Measurements from ENCODE around the gene PCDHB9. TPM values are rescaled to one million over a fixed set of nuclear protein-coding genes. Genes with fewer than 3 reads are reported as not detected.
"Not testable (repeated sequence)": the region's sequence is repeated elsewhere in the genome, so short reads cannot be mapped to it uniquely, and the experiment has no call there.

Gene PCDHB9
- total RNA-seq, 1 experiment from 2014 or later: 0.07 TPM

DNA sequence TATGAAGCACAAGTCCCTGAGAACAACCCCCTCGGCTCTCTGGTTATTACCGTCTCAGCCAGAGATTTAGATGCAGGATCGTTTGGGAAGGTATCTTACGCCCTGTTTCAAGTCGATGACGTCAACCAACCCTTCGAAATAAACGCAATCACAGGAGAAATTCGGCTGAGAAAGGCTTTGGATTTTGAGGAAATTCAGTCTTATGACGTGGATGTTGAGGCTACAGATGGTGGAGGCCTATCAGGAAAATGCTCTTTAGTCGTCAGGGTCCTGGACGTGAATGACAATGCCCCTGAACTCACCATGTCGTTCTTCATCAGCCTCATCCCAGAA, 36.0 kb upstream of the PCDHB9 start:
- CTCF ChIA-PET: no interaction called here
- Histone ChIP-seq H3K9me3 (ENCODE audit: control insufficient read depth in 1 of 2, insufficient read depth in 1 of 2, low read depth in 1 of 2, low read length in 2 of 2) (no peaks in the 10 kb centered on the region; a peak in 1 of 4 replicates), H3K79me2 (ENCODE audit: insufficient read depth, low read length) (no peaks in the 10 kb centered on the region), H3K27ac (ENCODE audit: low read depth, low read length) (no peak overlapping the region), H4K20me1 (ENCODE audit: insufficient read depth) (no peaks in the 10 kb centered on the region), H3K4me1 (ENCODE audit: control insufficient read depth in 1 of 2, insufficient read depth in 2 of 2, low read length in 2 of 2) (no peaks in the 10 kb centered on the region), H3K9ac (ENCODE audit: low read length) (no peak overlapping the region), H3K4me2 (ENCODE audit: low read length) (no peak overlapping the region), H2AFZ (ENCODE audit: low read depth, low read length, poor library complexity, severe bottlenecking) (no peak overlapping the region), H3K4me3 (replicated peaks in 1 of 2; ENCODE audit: low read depth in 1 of 2, low read length in 2 of 2) (no peak overlapping the region), H3K9me2 (ENCODE audit: insufficient read depth) (no peaks in the 10 kb centered on the region), H3K36me3 (ENCODE audit: control insufficient read depth in 1 of 2, insufficient read depth in 2 of 2, low read length in 2 of 2) (no peaks in the 10 kb centered on the region), H3K27me3 (ENCODE audit: insufficient read depth, low read length) (no peaks in the 10 kb centered on the region)
- TF ChIP-seq TCF7L2 (IDR thresholded peaks at IDR 0.05; ENCODE audit: borderline replicate concordance, extremely low read depth, insufficient read depth, insufficient read length): no peak
- TF ChIP-seq, protein P1, sequence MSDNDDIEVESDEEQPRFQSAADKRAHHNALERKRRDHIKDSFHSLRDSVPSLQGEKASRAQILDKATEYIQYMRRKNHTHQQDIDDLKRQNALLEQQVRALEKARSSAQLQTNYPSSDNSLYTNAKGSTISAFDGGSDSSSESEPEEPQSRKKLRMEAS (IDR thresholded peaks at IDR 0.05): no peak
- no peak for TF ChIP-seq YY1 (IDR thresholded peaks at IDR 0.05; ENCODE audit: extremely low read depth, insufficient replicate concordance, low read depth, low read length)
- TF ChIP-seq, protein P2, sequence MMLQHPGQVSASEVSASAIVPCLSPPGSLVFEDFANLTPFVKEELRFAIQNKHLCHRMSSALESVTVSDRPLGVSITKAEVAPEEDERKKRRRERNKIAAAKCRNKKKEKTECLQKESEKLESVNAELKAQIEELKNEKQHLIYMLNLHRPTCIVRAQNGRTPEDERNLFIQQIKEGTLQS (IDR thresholded peaks at IDR 0.05): no peak
- TF ChIP-seq, protein P3, sequence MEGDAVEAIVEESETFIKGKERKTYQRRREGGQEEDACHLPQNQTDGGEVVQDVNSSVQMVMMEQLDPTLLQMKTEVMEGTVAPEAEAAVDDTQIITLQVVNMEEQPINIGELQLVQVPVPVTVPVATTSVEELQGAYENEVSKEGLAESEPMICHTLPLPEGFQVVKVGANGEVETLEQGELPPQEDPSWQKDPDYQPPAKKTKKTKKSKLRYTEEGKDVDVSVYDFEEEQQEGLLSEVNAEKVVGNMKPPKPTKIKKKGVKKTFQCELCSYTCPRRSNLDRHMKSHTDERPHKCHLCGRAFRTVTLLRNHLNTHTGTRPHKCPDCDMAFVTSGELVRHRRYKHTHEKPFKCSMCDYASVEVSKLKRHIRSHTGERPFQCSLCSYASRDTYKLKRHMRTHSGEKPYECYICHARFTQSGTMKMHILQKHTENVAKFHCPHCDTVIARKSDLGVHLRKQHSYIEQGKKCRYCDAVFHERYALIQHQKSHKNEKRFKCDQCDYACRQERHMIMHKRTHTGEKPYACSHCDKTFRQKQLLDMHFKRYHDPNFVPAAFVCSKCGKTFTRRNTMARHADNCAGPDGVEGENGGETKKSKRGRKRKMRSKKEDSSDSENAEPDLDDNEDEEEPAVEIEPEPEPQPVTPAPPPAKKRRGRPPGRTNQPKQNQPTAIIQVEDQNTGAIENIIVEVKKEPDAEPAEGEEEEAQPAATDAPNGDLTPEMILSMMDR (IDR thresholded peaks at IDR 0.05 in 2 of 3, conservative IDR thresholded peaks at IDR 0.05 in 1 of 3; ENCODE audit: borderline replicate concordance in 1 of 3, insufficient read depth in 1 of 3, low read depth in 2 of 3, low read length in 2 of 3): no peak
- RAD21 ChIA-PET (ENCODE audit: low non-redundant PET in 1 of 2, low total read pairs in 2 of 2, uncharacterized antibody in 2 of 2, unreplicated experiment in 2 of 2): no interaction called here
- POLR2A ChIA-PET: no interaction called here
- intact Hi-C loops (cut with micrococcal nuclease): no loop called here
- DNase-seq (ENCODE audit: low read depth, low spot score) (no peak), ATAC-seq (no peak)
- no TSS peak for BruUV-seq (replicated peaks)

GRCh38 chr5:141151632-141152031, 35.3 kb upstream of the PCDHB9 start:
- POLR2A ChIA-PET; RAD21 ChIA-PET (ENCODE audit: low non-redundant PET in 1 of 2, low total read pairs in 2 of 2, uncharacterized antibody in 2 of 2, unreplicated experiment in 2 of 2); intact Hi-C loops (cut with micrococcal nuclease): not testable (repeated sequence)

DNA sequence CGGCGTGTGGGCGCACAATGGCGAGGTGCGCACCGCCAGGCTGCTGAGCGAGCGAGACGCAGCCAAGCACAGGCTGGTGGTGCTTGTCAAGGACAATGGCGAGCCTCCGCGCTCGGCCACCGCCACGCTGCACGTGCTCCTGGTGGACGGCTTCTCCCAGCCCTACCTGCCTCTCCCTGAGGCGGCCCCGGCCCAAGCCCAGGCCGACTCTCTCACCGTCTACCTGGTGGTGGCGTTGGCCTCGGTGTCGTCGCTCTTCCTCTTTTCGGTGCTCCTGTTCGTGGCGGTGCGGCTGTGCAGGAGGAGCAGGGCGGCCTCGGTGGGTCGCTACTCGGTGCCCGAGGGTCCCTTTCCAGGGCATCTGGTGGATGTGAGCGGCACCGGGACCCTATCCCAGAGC, 34.9 kb upstream of the PCDHB9 start:
- H3K79me2 ChIP-seq (ENCODE audit: insufficient read depth, low read length); H2AFZ ChIP-seq (ENCODE audit: low read depth, low read length, poor library complexity, severe bottlenecking); H3K4me1 ChIP-seq (ENCODE audit: control insufficient read depth in 1 of 2, insufficient read depth in 2 of 2, low read length in 2 of 2); H3K36me3 ChIP-seq (ENCODE audit: control insufficient read depth in 1 of 2, insufficient read depth in 2 of 2, low read length in 2 of 2); H3K27ac ChIP-seq (ENCODE audit: low read depth, low read length); CTCF ChIA-PET; H3K27me3 ChIP-seq (ENCODE audit: insufficient read depth, low read length); H3K9me2 ChIP-seq (ENCODE audit: insufficient read depth); H3K4me2 ChIP-seq (ENCODE audit: low read length); H4K20me1 ChIP-seq (ENCODE audit: insufficient read depth); ATAC-seq; H3K4me3 ChIP-seq (replicated peaks in 1 of 2; ENCODE audit: low read depth in 1 of 2, low read length in 2 of 2); DNase-seq (ENCODE audit: low read depth, low spot score); intact Hi-C loops (cut with micrococcal nuclease); RAD21 ChIA-PET (ENCODE audit: low non-redundant PET in 1 of 2, low total read pairs in 2 of 2, uncharacterized antibody in 2 of 2, unreplicated experiment in 2 of 2); H3K9ac ChIP-seq (ENCODE audit: low read length); BruUV-seq (replicated peaks); POLR2A ChIA-PET; H3K9me3 ChIP-seq (ENCODE audit: control insufficient read depth in 1 of 2, insufficient read depth in 1 of 2, low read depth in 1 of 2, low read length in 2 of 2): not testable (repeated sequence)

More at GRCh38 chr5:141151632-141152031, 35.3 kb upstream of the PCDHB9 start:
- H2AFZ ChIP-seq (ENCODE audit: low read depth, low read length, poor library complexity, severe bottlenecking); H3K4me1 ChIP-seq (ENCODE audit: control insufficient read depth in 1 of 2, insufficient read depth in 2 of 2, low read length in 2 of 2); BruUV-seq (replicated peaks); H3K79me2 ChIP-seq (ENCODE audit: insufficient read depth, low read length); H3K36me3 ChIP-seq (ENCODE audit: control insufficient read depth in 1 of 2, insufficient read depth in 2 of 2, low read length in 2 of 2); H3K9me2 ChIP-seq (ENCODE audit: insufficient read depth); H3K27me3 ChIP-seq (ENCODE audit: insufficient read depth, low read length); H4K20me1 ChIP-seq (ENCODE audit: insufficient read depth); H3K9ac ChIP-seq (ENCODE audit: low read length); DNase-seq (ENCODE audit: low read depth, low spot score); CTCF ChIA-PET; H3K9me3 ChIP-seq (ENCODE audit: control insufficient read depth in 1 of 2, insufficient read depth in 1 of 2, low read depth in 1 of 2, low read length in 2 of 2); ATAC-seq; H3K4me3 ChIP-seq (replicated peaks in 1 of 2; ENCODE audit: low read depth in 1 of 2, low read length in 2 of 2); H3K4me2 ChIP-seq (ENCODE audit: low read length); H3K27ac ChIP-seq (ENCODE audit: low read depth, low read length): not testable (repeated sequence)
